ENCODE results near the gene ZBTB5. TPM values are rescaled to one million over a fixed set of nuclear protein-coding genes. Genes with fewer than 3 reads are reported as not detected.

ZBTB5 gene
- total and polyA plus RNA-seq, 2 of the 13 experiments (the other 11 are each of a cell fraction or from before 2014, with no cell fraction given): 12.5 to 20.5 TPM

DNA sequence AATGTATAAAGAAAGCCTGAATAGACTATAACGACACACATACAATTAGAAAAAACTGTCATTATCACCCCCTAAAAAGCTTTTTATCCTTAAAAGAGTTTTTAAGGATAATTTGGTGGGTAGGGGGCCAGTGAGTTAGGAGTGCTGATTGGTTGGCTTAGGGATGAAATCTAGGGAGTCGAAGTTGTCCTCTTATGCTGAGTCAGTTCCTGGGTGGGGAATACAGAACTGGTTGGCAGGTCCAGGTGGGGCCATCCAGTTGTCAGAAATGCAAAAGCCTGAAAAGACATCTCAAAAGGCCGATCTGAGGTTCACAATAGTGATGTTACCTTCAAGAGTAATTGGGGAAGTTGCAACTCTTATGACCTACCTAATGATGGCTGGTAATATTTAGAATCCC, 13.6 kb downstream of the ZBTB5 start:
- no TSS peak for BruUV-seq (replicated peaks)
- H3K4me3 ChIP-seq (replicated peaks in 1 of 3; ENCODE audit: insufficient read depth in 1 of 3, low read depth in 2 of 3, low read length in 3 of 3): no peak overlapping the region
- POLR2A ChIA-PET: no interaction called here
- H3K36me3 ChIP-seq (replicated peaks in 1 of 2; ENCODE audit: control insufficient read depth in 1 of 2, insufficient read depth in 2 of 2, low read length in 2 of 2): peaks cover 1 to 7% of the 10 kb centered on the region in 2 experiments; a peak in 1 of 5 replicates
- WGBS (ENCODE audit: low lambda C conversion rate): 91% methylated on average over 3 of the region's 3 CpGs
- CTCF ChIA-PET (ENCODE audit: low intra/inter-chr PET ratio, low total read pairs): no interaction called here
- ATAC-seq (no peak), FAIRE-seq (no peak), DNase-seq (ENCODE audit: low spot score) (no peak)
- no peaks in the 10 kb centered on the region for H3K27me3 ChIP-seq (ENCODE audit: control insufficient read depth in 1 of 2, insufficient read depth in 2 of 2, low read length in 2 of 2)
- no peak overlapping the region for H2AFZ ChIP-seq (ENCODE audit: low read length)
- intact Hi-C loops (cut with micrococcal nuclease; ENCODE audit: unreplicated experiment): no loop called here
- in situ Hi-C loops (cut with HindIII; ENCODE audit: extremely low pct_ligation_motif_present, low pct_unique_long_range_greater_than_20kb): no loop called here
- peaks cover 89% of the 10 kb centered on the region for H3K79me2 ChIP-seq (ENCODE audit: insufficient read depth, low read length)
- H3K9ac ChIP-seq (ENCODE audit: insufficient read depth, low read depth, low read length): no peak overlapping the region
- peaks cover 36% of the 10 kb centered on the region for H4K20me1 ChIP-seq (ENCODE audit: insufficient read depth, low read length)
- peaks cover 57% of the 10 kb centered on the region for H3K4me1 ChIP-seq (ENCODE audit: insufficient read depth, low read length)
- H3K27ac ChIP-seq (ENCODE audit: extremely low read length, insufficient read depth, low read length): no peak overlapping the region
- no peaks in the 10 kb centered on the region for H3K9me3 ChIP-seq (ENCODE audit: low read length)
- no peak overlapping the region for H3K4me2 ChIP-seq (ENCODE audit: low read depth, low read length)
- no peak for TF ChIP-seq ZNF34 (CRISPR knock-in tag; IDR thresholded peaks at IDR 0.05; ENCODE audit: borderline replicate concordance)

- TF ChIP-seq PCBP2 (optimal IDR thresholded peaks at IDR 0.05; ENCODE audit: low read depth, low read length, poor library complexity, severe bottlenecking): no peak
- peak; percentile 62 for TF ChIP-seq MAFF (IDR thresholded peaks at IDR 0.05; ENCODE audit: low read depth, low read length)
- TF ChIP-seq MAFK (conservative IDR thresholded peaks at IDR 0.05 in 1 of 2, IDR thresholded peaks at IDR 0.05 in 1 of 2; ENCODE audit: low read length in 2 of 2): peak; percentile 70 to 76
- in situ Hi-C loops (cut with HindIII; ENCODE audit: extremely low pct_ligation_motif_present, low pct_unique_long_range_greater_than_20kb): no loop called here
- Histone ChIP-seq H3K27me3 (ENCODE audit: control insufficient read depth in 1 of 2, insufficient read depth in 2 of 2, low read length in 2 of 2) (no peaks in the 10 kb centered on the region), H3K27ac (ENCODE audit: extremely low read length, insufficient read depth, low read length) (no peak overlapping the region), H2AFZ (ENCODE audit: low read length) (no peak overlapping the region), H3K79me2 (ENCODE audit: insufficient read depth, low read length) (peaks cover 82% of the 10 kb centered on the region), H4K20me1 (ENCODE audit: insufficient read depth, low read length) (peaks cover 37% of the 10 kb centered on the region), H3K4me2 (ENCODE audit: low read depth, low read length) (no peak overlapping the region), H3K4me3 (replicated peaks in 1 of 3; ENCODE audit: insufficient read depth in 1 of 3, low read depth in 2 of 3, low read length in 3 of 3) (no peak overlapping the region), H3K4me1 (ENCODE audit: insufficient read depth, low read length) (peaks cover 57% of the 10 kb centered on the region), H3K9me3 (ENCODE audit: low read length) (no peaks in the 10 kb centered on the region), H3K36me3 (replicated peaks in 1 of 2; ENCODE audit: control insufficient read depth in 1 of 2, insufficient read depth in 2 of 2, low read length in 2 of 2) (peaks cover 0 to 9% of the 10 kb centered on the region in 2 experiments; a peak in 1 of 5 replicates), H3K9ac (ENCODE audit: insufficient read depth, low read depth, low read length) (no peak overlapping the region)
- WGBS (ENCODE audit: low lambda C conversion rate): 96% methylated on average over 12 of the region's 12 CpGs
- ChIA-PET POLR2A (no interaction called here), CTCF (ENCODE audit: low intra/inter-chr PET ratio, low total read pairs) (no interaction called here)
- ATAC-seq (no peak), FAIRE-seq (no peak), DNase-seq (ENCODE audit: low spot score) (no peak)
- intact Hi-C loops (cut with micrococcal nuclease; ENCODE audit: unreplicated experiment): no loop called here
- BruUV-seq (replicated peaks): no TSS peak
Observed at GRCh38 chr9:37449862-37450632, 15.2 kb downstream of the ZBTB5 start.

Measured in HepG2 (cell line).